GM21528 (cell line): ENCODE measurements around the gene DHX58.

ENCODE experiments used
- ATAC-seq: cut with Tn5 transposase; IDR thresholded peaks from one replicate; pipeline ENCODE4 v1.9.1; 2021; ENCODE audit warnings: mild to moderate bottlenecking, moderate library complexity; ENCODE audit not compliant: unreplicated experiment, low FRiP score

Gene DHX58

DNA sequence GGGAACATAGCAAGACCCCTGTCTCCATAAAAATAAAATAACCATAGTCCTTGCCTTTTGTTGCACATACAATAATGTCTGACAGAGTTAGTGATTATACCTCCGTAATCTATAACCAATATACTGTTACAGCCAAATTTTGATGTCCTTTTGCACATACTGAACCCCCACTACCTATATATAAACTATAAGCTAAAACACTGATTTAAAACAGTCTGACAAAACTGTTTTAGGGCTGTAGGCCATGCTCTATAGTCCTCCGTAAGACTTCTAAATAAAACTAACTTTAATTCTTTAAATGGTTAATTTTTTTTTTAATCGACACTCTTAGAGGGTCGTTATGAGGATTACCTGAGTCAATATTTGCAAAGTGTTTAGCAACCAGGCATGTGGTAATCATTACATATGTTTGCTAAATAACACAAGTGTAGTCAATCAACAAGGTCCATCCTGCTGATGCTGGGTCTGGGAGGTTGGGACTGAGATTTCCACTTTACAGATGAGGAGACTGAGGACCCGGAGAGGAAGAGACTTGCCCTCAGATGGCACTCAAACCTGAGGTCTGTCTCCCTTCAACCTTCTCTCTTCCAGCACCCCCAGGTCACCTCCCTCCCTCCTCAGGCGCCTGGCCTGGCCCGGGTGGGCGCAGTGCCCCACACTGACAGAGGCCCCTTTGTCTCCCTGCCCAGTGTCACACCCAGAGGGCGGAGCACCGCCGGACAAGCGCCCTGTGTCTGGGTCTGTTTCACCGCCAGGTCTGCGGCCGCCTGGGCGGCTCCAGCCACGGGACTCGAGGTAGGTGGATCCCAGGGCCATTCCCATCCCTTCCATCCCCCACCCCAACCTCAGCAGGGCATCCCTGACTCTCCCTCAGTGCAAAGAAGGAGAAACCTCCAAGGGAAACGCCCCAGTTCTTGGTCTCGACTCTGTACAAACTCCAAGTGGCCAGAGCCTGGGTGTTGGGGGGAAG, 24.5 kb downstream of the DHX58 start:
- no peak for ATAC-seq

DNA sequence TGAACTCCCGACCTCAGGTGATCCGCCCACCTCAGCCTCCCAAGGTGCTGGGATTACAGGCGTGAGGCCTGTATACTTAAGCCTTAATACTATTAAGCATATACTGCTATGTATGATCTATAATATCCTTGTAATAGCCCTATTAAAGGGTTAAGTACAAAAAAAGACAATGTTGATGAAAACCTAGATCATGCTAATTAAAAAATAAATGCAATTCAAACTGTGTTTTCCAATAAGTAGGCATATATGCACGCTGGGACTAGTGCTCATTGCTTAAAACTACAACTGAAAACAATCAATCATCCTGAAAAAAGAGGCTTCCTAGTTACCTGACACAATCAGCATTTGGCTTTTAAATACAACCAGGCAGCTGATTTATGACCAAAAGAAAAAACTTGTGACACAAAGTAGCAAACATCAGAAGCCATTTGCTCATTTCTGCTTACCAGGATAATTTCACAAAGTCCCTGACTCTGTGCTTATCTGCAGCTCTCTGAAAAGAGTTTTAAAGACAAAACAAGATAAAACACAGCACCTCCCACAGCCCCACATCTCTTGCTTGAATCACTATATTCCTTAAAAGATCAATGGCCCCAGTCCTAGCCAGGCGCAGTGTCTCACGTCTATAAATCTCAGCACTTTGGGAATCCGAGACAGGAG, 25.3 kb downstream of the DHX58 start:
- ATAC-seq, result no peak

DNA sequence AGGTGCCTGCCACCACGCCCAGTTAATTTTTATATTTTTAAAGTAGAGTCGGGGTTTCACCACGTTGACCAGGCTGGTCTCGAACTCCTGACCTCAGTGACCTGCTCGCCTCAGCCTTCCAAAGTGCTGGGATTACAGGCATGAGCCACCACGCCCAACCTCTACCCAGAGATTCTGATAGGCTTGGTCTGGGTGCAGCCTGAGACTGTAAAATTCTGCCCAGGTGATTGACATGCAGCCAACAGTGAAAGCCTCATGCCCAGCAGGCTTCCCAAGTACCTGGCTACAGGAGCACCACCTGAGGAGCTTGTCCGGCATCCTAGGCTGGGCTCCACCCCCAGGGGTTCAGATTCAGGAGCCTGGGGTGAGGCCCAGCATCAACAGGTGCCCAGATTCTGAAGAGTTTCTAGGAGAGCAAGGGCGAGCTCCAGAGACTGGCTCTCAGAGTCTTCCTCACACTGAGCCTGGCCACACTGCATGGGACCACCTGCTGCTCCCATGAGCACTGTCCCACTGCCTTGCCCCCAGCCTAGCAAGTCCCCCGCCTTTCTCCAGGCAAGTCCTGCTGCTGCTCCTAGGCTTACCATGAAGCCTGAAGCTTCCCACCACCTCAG, 30.9 kb downstream of the DHX58 start:
- no peak for ATAC-seq

GRCh38 chr17:42079541-42079940, 33.0 kb downstream of the DHX58 start:
- ATAC-seq, result no peak

DNA sequence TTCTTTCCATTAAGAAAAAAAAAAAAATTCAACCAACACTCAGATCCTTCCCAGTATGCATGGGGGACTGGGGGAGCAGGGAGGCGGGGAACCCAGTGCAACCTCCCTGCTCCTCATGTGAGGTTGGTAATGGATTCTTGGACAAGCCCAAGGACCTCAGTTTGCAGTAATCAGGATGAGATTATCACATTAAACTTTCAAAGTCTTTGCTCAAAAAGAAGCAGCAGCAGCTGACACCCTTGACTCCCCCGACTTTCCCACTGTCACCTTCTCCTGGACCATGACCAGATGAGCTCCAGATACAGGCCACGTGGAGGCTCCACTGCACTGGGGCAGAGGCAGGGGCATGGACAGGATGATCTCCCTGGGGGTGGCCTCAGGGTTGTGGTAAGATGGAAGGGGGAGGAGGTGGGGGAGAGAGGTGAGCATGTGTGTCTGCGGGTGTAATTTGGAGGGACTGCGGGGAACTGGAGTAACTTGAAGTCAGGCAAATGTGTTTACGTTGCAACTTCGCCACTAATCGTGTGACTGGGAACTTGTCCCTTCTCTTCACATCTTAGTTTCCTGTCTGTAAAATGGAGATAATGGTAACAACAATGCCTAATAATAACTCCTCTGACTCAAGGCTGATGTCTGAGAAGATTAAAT, 34.0 kb downstream of the DHX58 start:
- ATAC-seq, result no peak

- no peak for ATAC-seq
Observed at GRCh38 chr17:42077755-42078154, 34.8 kb downstream of the DHX58 start.

GRCh38 chr17:42076797-42077559, 35.5 kb downstream of the DHX58 start:
- ATAC-seq, result no peak

- ATAC-seq, result no peak
Observed at GRCh38 chr17:42075789-42076188, 36.7 kb downstream of the DHX58 start.

DNA sequence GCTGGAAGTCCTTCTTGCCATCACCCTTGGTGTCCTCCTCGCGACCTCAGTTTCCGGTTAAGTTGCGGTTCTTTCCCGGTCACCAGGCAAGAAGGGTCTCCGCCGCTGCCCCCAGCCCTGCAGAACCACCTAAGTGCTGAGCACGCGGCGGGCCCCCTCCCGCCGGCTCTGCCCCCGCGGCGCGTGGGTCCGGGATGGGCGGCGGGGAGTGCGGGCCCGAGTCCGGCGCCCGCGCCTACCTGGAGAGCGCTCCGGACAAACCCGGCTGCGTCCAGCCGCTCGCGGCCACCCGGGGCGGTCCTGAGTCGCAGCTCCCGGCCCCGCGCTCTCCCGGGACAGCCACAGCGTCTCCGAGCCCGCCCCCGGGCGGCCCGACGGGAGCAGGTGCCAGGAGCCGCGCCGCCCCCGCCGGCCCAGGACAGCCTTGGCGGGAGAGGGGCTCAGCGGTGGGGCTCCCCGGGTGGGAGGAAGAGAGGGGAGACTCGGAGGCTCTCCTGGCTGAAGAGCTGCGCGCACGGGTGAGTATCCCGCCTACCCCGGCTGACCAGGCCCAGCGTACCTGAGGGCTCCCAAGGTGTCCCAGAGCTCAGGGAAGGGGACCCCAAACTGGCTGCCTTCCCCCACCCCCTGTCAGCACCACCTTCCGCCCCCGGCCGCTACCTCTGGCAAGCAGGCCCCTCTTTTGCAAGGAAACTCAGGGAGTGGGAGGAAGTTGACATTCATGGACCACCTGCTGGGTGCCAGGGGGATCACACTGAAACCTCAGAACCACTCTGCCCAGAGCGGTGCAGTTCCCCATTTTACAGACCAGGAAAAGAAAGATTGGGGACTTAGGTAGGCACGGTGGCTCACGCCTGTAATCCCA, 40.0 kb downstream of the DHX58 start:
- ATAC-seq, result no peak

GRCh38 chr17:42071810-42072209, 40.7 kb downstream of the DHX58 start:
- no peak for ATAC-seq

GRCh38 chr17:42068979-42069378, 43.5 kb downstream of the DHX58 start:
- no peak for ATAC-seq

DNA sequence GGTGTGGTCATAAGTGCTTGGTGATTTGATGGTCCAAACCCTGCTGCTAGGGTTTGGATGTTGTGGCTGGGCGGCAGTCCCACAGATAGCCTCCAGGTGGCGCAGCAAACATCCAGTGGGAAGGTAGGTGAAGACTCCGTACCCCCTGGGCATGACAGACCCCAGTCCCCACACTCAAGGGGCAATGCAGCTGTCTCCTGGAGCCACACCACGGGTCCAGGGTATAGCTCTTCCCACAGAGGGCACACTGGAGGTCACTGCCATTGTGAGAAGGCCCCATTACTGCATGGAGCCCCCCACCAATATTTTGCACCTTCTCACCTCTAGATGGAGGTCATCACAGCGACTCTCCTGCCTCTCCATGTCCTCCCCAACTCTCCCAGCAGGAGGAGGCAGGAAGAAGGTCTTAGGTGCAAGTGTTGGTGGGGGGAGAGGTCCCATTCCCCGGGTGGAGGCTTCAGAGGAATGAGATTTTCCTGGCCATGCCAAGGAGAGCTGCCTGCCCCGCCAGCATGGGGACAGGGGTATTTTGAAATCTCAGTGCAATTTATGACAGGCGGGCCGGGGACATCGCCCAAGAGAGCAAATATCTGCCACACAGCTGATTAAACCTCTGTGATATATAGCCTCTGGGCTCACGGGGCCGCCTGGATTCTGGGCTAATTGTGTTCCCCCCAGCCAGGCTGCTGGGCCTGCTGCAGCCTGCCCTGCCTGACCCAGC, 45.0 kb downstream of the DHX58 start:
- ATAC-seq, result no peak

DNA sequence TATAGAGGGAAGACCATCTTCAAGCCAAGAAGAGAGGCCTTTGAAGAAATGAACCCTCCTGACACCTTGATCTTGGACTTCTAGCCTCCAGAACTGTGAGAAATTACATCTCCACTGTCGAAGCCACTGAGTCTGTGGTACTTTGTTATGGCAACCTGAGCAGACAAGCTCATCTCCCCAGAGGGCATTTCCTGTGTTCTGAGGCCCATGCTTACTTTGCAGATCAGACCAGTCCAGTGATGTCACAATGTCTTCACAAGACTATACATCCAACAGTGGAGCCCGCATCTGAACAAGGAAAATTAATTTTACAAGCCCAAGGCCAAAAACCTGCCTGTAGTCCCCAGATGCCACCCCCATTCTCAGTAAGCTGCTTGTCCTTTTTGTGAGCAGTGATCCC, 47.3 kb downstream of the DHX58 start:
- no peak for ATAC-seq

DNA sequence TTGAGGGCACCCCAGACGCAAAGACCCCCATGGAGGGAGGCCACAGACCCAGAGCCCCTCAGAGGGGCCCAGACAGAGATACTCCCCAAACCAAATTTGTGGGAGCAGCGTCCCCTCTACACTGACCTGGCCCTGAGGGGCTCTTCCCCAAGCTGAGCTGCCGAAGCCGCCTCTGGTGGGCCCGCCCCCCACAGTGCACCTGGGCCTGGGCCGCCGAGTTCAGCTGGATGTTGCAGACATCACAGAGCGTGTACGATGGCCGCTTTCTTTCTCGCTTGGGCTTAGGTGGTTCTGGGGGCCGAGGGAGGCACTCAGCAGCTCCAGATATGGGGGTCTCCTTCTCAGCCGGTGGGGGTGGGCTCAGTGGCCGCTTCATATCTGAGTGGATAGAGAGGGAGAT, 49.8 kb downstream of the DHX58 start:
- no peak for ATAC-seq

DNA sequence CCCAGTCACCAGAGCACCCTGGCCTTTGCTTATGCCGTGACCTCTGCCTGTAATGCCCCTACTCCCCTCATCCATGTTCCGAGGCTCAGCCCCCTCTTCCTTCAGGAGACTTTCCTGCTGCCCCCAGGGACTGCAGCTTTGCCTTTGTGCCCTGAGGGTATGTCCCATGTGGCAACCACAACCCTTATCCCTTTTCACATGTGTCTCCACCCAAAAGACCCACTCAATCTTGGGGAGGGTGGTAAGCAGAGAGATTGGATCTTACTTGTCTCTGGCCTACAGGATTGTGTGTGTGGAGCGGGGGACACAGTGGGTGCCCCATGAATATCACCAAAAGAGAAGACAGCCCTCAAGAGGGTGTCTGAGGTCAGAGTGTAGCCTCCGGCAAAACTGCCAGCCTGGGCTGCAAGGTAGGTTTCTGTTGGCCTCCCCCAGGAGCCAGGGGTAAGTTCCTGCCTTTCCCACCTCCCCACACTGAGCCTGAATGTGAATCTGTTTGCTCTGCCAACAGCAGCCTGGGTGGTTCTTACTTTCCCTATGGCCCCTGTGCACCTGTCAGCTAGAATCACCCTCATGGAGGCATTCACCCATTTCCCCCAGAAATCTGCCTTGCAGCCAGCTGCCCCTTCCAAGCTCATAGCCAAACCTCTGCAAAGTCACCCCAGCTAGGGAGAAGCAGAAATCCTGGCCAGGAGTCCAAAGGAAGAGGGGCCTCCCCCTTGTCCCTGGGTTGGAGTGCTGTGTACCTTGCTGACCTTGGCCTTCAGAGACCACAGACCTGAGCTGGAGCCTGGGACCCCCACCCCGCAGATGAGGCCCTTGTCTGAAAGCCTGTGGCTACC, 50.6 kb downstream of the DHX58 start:
- ATAC-seq, result no peak

- ATAC-seq, result no peak
Observed at GRCh38 chr17:42060231-42060630, 52.3 kb downstream of the DHX58 start.

GRCh38 chr17:42059815-42060214, 52.7 kb downstream of the DHX58 start:
- ATAC-seq, result no peak

- ATAC-seq, result no peak
Observed at GRCh38 chr17:42058063-42058462, 54.5 kb downstream of the DHX58 start.
